ENCODE measurements around the gene AP1S3.

GRCh38 chr2:223832241-223832903, 5.0 kb downstream of the AP1S3 start:
- no peak for TF ChIP-seq POLR2AphosphoS5 (IDR thresholded peaks at IDR 0.05; ENCODE audit: borderline replicate concordance, low read depth, low read length)
- no peak for TF ChIP-seq FOXP2 (optimal IDR thresholded peaks at IDR 0.05; ENCODE audit: control extremely low read depth, extremely low read length, insufficient read depth)
